GM12878 (cell line): Measurements from ENCODE around the gene TMEM229B.

Experiments used
- EP300 ChIP-seq, 2 experiments: fragments of 150-350 bp in 1 of 2; IDR thresholded peaks; 2 replicates each; pipeline ENCODE4 v1.6.1; 2011 to 2012; ENCODE audit warnings: low read depth in 2 of 2, low read length in 2 of 2, borderline replicate concordance in 1 of 2, improper control_type of control experiment in 1 of 2, inconsistent platforms in 1 of 2; ENCODE audit not compliant: control insufficient read depth in 1 of 2
- POLR2A ChIP-seq: IDR thresholded peaks from 2 replicates; pipeline ENCODE4 v1.6.1; 2011; ENCODE audit warnings: low read depth, mild to moderate bottlenecking, low read length
- RB1 ChIP-seq: fragments of 450-650 bp; formaldehyde crosslinking; IDR thresholded peaks from 2 replicates; pipeline ENCODE4 v1.6.1; 2017; ENCODE audit warnings: mild to moderate bottlenecking, borderline replicate concordance
- RFX5 ChIP-seq: IDR thresholded peaks from 2 replicates; pipeline ENCODE4 v1.6.1; 2011; ENCODE audit warnings: low read depth, low read length, improper control_type of control experiment
- SP1 ChIP-seq: IDR thresholded peaks from one replicate; pipeline ENCODE4 v1.6.1; 2011; ENCODE audit warnings: low read depth, low read length
- YY1 ChIP-seq: IDR thresholded peaks from 2 replicates; pipeline ENCODE4 v1.6.1; 2011; ENCODE audit warnings: low read depth, mild to moderate bottlenecking, low read length
- ZZZ3 ChIP-seq: IDR thresholded peaks from 2 replicates; pipeline ENCODE4 v1.6.1; 2011; ENCODE audit warnings: low read depth; ENCODE audit not compliant: control insufficient read depth, insufficient read length
- TF ChIP-seq, protein P1 (sequence below): IDR thresholded peaks from 2 replicates; pipeline ENCODE4 v1.6.1; 2011; ENCODE audit warnings: low read depth, low read length, improper control_type of control experiment, borderline replicate concordance
- TF ChIP-seq, protein P2 (sequence below), 3 experiments: IDR thresholded peaks in 2 of 3; conservative IDR thresholded peaks in 1 of 3; 2 replicates each; pipeline ENCODE4 v1.5.1; 2011; ENCODE audit warnings: low read depth in 3 of 3, low read length in 3 of 3, mild to moderate bottlenecking in 3 of 3, control low read depth in 2 of 3, moderate library complexity in 2 of 3, inconsistent platforms in 1 of 3, mixed read lengths in 1 of 3; ENCODE audit not compliant: control insufficient read depth in 2 of 3, insufficient read depth in 1 of 3; ENCODE audit errors: extremely low read depth in 1 of 3
- TF ChIP-seq, protein P3 (sequence below): fragments of 450-650 bp; IDR thresholded peaks from 2 replicates; pipeline ENCODE4 v1.6.1; 2017; ENCODE audit warnings: antibody characterized with exemption, mild to moderate bottlenecking, moderate library complexity

DNA sequence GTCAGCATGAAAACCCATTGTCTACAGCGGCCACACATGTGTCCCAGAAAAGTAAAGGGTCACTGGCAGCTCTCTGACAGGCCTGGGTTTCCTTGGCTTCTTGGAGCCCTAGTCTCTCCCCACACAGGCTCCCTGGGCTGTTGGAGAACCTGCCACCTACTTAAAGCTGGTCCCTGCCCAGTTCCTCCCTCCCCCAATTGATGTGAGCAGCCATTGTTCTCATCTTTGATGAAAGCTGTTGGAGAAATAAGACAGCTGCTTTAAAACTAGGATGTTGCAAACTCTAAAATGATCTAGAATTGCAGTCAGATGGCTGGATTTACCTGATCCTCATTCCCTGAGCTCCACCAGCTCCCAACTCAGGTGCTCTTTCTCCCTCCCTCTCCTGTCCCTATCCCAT is 39.8 kb upstream of the TMEM229B start:
- no peak for TF ChIP-seq SP1
- TF ChIP-seq, protein P1, sequence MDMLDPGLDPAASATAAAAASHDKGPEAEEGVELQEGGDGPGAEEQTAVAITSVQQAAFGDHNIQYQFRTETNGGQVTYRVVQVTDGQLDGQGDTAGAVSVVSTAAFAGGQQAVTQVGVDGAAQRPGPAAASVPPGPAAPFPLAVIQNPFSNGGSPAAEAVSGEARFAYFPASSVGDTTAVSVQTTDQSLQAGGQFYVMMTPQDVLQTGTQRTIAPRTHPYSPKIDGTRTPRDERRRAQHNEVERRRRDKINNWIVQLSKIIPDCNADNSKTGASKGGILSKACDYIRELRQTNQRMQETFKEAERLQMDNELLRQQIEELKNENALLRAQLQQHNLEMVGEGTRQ, result no peak
- no peak for TF ChIP-seq ZZZ3
- no peak for TF ChIP-seq POLR2A
- TF ChIP-seq YY1, result no peak
- TF ChIP-seq RFX5, result no peak
- TF ChIP-seq, protein P2, sequence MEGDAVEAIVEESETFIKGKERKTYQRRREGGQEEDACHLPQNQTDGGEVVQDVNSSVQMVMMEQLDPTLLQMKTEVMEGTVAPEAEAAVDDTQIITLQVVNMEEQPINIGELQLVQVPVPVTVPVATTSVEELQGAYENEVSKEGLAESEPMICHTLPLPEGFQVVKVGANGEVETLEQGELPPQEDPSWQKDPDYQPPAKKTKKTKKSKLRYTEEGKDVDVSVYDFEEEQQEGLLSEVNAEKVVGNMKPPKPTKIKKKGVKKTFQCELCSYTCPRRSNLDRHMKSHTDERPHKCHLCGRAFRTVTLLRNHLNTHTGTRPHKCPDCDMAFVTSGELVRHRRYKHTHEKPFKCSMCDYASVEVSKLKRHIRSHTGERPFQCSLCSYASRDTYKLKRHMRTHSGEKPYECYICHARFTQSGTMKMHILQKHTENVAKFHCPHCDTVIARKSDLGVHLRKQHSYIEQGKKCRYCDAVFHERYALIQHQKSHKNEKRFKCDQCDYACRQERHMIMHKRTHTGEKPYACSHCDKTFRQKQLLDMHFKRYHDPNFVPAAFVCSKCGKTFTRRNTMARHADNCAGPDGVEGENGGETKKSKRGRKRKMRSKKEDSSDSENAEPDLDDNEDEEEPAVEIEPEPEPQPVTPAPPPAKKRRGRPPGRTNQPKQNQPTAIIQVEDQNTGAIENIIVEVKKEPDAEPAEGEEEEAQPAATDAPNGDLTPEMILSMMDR (IDR thresholded peaks at IDR 0.05 in 2 of 3, conservative IDR thresholded peaks at IDR 0.05 in 1 of 3; ENCODE audit: control insufficient read depth in 2 of 3, extremely low read depth in 1 of 3, insufficient read depth in 1 of 3, low read depth in 3 of 3, low read length in 3 of 3), result no peak
- TF ChIP-seq EP300 (IDR thresholded peaks at IDR 0.05; ENCODE audit: borderline replicate concordance in 1 of 2, control insufficient read depth in 1 of 2, low read depth in 2 of 2, low read length in 2 of 2), result no peak
- TF ChIP-seq RB1, result no peak
- TF ChIP-seq, protein P3, sequence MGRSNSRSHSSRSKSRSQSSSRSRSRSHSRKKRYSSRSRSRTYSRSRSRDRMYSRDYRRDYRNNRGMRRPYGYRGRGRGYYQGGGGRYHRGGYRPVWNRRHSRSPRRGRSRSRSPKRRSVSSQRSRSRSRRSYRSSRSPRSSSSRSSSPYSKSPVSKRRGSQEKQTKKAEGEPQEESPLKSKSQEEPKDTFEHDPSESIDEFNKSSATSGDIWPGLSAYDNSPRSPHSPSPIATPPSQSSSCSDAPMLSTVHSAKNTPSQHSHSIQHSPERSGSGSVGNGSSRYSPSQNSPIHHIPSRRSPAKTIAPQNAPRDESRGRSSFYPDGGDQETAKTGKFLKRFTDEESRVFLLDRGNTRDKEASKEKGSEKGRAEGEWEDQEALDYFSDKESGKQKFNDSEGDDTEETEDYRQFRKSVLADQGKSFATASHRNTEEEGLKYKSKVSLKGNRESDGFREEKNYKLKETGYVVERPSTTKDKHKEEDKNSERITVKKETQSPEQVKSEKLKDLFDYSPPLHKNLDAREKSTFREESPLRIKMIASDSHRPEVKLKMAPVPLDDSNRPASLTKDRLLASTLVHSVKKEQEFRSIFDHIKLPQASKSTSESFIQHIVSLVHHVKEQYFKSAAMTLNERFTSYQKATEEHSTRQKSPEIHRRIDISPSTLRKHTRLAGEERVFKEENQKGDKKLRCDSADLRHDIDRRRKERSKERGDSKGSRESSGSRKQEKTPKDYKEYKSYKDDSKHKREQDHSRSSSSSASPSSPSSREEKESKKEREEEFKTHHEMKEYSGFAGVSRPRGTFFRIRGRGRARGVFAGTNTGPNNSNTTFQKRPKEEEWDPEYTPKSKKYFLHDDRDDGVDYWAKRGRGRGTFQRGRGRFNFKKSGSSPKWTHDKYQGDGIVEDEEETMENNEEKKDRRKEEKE, result no peak
